ENCODE data around the gene ATP5PB.

The ATP5PB gene

GRCh38 chr1:111509997-111510375, 60.7 kb downstream of the ATP5PB start:
- no peak for FAIRE-seq

GRCh38 chr1:111511370-111511769, 62.1 kb downstream of the ATP5PB start:
- no peak for FAIRE-seq
